GM08714 (cell line): Measurements from ENCODE around the gene CLIP4.
"Not testable (repeated sequence)": the region's sequence is repeated elsewhere in the genome, so short reads cannot be mapped to it uniquely, and the experiment has no call there.

Source experiments
- H3K4me3 ChIP-seq: fragments of 200-500 bp; sonication (Bioruptor generic); 2 replicates; pipeline ENCODE4 v1.5.1; 2014; ENCODE audit warnings: mild to moderate bottlenecking, low read length, inconsistent platforms
- ZNF274 ChIP-seq: IDR thresholded peaks from 2 replicates; pipeline ENCODE4 v1.6.1; 2012; ENCODE audit warnings: mild to moderate bottlenecking, low read depth, low read length

The CLIP4 gene

DNA sequence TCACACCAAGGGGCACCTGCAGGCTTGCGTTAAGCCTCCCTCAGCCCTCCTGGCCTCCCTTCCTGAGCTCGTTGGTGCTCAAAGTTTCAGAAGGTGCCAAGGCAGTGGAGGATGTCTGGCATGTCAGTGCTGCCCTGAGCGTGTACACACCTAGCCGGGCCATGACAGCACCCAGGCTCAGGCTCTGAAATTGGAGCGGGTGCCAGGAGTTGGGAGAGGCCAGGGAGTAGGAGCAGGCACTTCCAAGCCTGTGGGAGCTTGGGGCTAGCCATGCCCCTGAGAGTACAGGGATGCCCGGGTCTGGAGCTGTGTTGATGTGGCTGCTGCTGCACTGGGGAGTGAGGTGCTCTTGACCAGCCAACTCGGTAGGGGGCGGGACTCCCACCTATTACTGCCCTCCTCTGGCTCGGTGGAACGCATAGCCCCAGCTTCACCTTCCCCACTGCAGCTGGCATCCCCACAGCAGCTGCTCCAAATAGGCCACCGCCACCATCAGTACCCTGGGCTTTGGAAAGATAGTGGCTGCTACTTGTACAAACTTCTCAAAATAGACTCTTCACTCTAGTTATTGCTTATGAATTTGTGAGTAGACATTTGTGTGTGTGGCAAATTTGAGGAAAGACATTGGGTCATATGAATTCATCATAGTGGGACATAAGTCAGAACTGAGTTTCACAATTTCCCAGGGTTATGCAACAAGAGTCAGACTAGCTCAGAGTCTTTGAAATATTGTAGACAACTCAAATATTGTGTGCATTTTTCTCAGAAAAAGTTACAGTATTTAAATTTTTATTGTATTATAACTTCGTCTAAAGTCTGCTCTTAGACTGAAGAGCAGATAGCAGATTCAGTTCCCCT is 34.1 kb upstream of the CLIP4 start:
- H3K4me3 ChIP-seq: no peak overlapping the region
- no peak for TF ChIP-seq ZNF274

DNA sequence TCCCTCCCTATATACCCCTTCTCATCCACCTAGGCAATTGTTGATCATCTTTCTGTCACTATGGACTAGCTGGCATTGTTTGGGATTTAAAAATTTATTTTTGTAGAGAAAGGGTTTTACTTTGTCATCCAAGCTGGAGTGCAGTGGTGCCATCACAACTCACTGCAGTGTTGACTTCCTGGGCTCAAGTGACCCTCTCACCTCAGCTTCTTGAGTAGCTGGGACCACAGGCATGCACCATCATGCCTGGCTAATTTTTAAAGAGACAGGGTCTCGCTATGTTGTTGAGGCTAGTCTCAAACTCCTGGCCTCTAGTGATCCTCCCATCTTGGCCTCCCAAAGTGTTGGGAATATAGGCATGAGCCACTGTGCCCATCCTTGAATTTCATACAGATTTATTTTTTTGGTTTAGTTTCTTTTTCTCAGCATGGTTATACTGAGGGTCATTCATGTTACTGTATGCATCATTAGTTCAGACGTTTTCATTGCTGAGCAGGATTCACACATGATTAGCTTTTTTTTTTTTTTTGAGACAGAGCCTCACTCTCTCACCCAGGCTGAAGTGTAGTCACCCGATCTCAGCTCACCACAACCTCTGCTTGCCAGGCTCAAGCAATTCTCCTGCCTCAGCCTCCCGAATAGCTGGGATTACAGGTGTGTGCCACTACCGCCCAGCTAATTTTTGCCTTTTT is 32.3 kb upstream of the CLIP4 start:
- no peak overlapping the region; the same call in 1 of the 2 replicates for H3K4me3 ChIP-seq
- TF ChIP-seq ZNF274: no peak

DNA sequence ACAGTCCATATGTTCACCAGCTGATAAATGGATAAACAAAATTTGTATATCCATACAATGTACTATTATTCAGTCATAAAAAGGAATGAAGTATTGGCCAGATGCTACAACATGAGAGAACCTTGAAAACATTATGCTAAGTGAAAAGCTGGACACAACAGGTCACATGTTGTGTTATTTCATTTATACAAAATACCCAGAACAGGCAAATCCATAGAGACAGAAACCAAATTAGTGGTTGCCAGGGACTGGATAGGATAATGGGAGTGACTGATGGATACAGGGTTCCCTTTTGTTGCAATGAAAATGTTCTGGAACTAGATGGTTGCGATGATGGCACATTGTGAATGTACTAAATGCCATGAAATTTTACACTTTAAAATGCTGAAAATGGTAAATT is 30.7 kb upstream of the CLIP4 start:
- no peak overlapping the region for H3K4me3 ChIP-seq
- TF ChIP-seq ZNF274: no peak

DNA sequence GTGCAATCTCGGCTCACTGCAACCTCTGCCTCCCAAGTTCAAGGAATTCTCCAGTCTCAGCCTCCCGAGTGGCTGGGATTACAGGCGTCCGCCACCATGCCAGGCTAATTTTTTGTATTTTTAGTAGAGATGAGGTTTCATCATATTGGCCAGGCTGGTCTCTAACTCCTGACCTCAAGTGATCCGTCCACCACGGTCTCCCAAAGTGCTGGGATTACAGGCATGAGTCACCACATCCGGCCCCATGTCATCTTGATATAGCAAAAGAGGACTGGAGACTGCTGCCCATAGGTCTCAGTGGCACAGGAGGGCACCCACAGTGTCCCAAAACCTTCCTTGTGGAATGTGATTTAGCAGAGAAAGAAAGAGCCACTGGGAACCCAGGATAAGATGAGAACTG is 24.9 kb upstream of the CLIP4 start:
- H3K4me3 ChIP-seq: not testable (repeated sequence)

DNA sequence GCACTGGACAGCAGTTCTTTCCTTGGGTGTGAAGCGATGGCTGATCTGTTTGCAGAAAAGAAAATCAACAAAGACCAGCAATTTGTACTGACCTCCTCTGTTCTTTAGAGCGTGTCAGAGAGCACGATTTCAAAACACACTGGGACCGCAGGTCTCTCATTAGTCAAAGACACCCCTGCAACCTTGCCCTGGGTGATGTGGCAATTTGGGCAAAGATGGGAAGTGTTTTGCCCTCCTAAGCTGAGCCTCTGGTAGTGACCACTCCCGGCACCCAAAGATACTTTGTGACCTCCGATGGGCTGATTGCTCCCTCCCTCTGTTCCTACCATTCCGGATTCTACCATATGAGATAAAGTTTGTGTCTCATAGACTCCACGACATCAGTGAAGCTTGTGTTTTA is 18.2 kb upstream of the CLIP4 start:
- H3K4me3 ChIP-seq: no peak overlapping the region

DNA sequence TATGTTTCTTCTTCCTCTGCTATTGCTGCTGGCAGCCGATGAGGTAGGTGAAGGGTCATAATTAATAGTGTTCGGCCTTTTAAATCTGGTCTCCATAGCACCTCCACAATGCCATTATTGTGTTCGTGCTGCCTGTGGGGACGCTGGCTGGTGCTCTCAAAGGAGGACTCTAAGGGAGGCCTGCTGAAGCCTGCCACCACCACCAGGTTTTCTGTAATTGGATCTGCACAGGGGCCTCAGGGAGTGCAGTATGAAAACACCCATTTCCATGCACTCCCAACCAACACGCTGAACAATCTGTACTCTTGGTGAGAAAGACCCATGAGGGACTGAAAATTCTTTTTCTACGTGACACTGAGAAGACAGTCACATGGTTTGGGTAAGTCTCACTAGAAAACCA is 17.6 kb upstream of the CLIP4 start:
- no peak for TF ChIP-seq ZNF274
- no peak overlapping the region for H3K4me3 ChIP-seq

More for the DNA sequence above, 18.2 kb upstream of the CLIP4 start:
- no peak for TF ChIP-seq ZNF274

DNA sequence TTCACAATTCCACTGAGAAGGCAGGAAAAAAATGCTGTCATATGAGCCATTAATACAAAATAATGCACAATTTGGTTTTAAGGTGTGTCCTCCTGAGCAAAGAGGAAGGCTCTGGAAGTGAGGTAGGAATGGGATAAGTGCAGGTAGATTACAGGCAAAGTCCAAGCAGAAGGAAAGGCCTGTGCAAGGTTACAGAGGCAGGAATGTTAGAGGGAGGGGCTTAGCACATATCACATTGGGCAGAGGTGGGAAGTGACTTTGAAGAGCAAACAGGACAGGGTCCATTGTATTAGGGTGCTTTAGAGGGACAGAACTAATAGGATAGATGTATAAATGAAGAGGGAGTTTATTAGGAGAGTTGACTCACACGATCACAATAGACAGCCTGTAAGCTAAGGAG is 14.7 kb upstream of the CLIP4 start:
- no peak for TF ChIP-seq ZNF274
- H3K4me3 ChIP-seq: no peak overlapping the region

DNA sequence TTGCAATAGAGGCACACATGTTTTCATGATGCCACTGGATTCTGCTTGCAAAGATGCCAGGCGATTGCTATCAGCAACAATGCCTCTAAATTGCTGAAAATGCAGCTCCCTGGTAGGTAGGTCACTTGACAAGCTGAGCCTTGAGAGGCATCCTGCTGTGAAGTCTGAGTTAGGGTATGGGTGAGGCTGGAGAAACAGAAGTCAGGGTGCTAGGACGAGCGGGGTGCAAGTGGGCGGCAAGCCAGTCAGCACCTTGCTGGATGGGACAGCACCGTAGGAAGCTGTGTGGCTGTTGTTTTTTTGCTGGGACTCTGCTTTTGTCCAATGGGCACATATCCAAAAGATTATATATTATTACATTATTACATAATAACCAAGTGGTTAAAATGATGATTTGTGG is 10.5 kb upstream of the CLIP4 start:
- H3K4me3 ChIP-seq: no peak overlapping the region
- TF ChIP-seq ZNF274: no peak

DNA sequence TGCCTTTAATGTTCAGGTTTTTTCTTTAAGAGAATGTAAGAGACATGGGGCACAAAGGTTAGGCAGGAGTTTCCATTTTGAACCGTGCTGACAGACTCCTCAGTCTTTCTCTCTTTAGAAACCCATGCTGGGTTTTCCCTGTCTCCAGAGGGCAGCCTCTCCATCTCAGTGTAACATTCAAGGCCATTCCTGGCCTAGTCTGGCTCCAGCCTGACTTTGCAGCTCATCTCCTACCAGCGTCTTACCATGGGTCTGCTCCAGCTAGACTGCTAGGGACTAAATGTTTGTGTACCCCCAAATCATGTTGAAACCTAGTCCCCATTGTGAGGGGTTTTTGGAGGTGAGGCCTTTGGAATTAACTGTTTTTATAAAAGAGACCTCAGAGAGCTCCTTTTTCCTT is 9.8 kb upstream of the CLIP4 start:
- no peak for TF ChIP-seq ZNF274
- no peak overlapping the region for H3K4me3 ChIP-seq

DNA sequence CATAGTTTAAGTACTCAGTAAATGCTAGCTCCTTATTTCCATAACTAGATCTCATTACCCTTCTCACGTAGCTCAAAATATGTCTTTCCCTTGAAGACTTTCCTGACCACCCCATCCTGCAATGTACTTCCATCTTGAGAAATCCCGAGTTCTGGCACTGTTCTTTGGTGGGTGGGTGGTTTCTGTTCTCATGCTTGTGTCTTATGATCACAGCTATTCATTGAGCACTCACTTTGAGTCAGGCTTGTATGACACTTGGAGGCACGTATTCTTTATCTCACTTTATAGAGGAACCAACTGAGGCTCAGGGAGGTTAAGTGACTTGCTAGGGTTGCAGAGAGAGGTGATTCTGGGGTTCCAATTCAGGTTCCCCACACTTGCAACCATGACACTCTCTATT is 9.0 kb upstream of the CLIP4 start:
- no peak overlapping the region for H3K4me3 ChIP-seq
- TF ChIP-seq ZNF274: no peak

DNA sequence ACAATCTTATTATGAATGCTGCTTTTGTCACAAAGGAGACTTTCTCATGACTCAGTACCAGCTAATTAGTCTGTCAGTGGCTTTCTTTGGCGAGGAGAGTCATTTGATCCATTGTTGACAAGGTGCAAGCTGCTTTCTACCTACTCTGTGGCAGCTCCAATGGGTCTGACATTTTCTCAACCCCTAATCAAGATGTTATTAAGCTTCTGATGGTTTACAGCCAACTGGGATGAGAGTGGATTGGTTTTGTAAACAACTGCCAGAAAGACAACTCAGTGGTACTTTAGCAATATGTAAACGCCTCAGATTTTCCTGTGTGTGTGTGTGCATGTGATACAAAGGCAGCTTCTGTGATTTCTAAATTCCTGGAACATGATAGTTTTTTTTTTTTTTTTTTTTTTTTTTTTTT is 8.2 kb upstream of the CLIP4 start:
- TF ChIP-seq ZNF274: no peak

DNA sequence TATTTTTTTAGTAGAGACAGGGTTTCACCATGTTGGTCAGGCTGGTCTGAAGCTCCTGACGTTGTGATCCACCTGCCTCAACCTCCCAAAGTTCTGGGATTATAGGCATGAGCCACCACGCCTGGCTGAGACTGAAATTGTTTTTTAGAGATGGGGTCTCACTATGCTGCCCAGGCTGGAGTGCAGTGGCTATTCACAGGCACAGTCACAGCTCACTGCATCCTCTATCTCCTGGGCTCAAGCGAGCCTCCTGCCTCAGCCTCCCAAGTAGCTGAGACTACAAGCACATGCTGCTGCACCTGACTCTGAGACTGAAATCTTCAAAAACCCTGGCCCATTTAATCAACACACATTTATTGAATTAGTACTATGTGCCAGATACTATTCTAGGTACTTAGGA is 7.7 kb upstream of the CLIP4 start:
- H3K4me3 ChIP-seq: not testable (repeated sequence)

More for the DNA sequence above, 8.2 kb upstream of the CLIP4 start:
- H3K4me3 ChIP-seq: no peak overlapping the region

DNA sequence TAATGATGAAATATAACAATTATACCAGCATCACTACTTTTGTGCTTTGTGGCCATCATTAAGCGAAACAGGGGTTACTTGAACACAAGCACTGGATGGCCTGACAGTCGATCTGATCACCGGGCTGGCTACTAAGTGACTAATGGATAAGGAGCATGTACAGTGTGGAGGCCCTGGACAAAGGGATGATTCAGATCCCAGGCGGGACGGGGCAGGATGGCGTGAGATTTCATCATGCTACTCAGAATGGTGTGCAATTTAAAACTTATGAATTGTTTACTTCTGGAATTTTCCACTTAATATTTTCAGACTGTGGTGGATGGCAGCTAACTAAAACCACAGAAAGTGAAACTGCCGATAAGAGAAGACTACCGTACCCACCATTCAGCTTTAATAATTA is 7.0 kb upstream of the CLIP4 start:
- H3K4me3 ChIP-seq: no peak overlapping the region
- TF ChIP-seq ZNF274: no peak

DNA sequence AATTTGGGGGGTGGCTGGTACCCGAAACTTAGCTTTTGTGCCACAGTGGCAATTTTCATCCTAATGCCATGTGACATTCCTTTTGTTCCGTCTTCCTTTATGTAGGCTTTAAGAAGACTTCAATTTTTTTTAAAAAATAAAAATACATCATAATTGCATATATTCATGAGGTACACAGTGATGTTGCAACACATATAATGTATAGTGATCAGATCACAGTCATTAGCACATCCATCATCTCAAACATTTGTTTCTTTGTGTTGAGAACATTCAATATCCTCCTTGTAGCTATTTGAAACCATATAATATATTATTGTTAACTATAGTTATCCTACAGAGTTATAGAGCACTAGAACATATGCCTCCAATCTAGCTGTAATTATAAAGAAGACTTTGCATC is 6.0 kb upstream of the CLIP4 start:
- no peak for TF ChIP-seq ZNF274
- no peak overlapping the region for H3K4me3 ChIP-seq

DNA sequence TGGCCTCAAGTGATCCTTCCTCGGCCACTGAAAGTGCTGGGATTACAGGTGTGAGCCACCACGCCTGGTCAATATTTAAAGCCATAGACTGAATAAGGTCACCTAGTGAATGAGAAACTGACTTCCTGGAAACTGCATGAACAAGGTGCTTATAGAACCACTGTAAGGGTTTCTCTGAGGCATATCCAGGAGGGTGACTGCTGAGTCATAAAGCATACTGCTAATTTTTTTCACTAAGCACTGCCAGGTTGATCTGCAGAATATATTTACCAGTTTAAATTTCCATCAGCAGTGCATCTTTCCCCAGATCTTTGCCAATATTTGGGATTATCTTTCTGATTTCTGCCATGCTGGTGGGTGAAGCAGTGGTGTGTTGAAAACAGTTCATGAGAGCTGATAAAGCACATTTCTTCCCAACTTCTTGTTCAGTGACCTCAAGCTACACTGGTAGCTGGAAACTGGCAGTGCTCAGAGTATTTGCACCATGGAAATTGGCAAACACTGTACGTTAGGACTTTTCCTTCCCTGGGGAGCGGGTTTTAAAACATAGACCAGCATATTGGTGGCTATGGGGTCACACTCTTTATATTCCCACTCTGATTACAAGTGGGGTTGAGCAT is 4.2 kb upstream of the CLIP4 start:
- H3K4me3 ChIP-seq: no peak overlapping the region
- no peak for TF ChIP-seq ZNF274
